HG03159 (cell line): Measurements from ENCODE around the gene KCTD10.
"Not testable (repeated sequence)": the region's sequence is repeated elsewhere in the genome, so short reads cannot be mapped to it uniquely, and the experiment has no call there.

Experiments used
- ATAC-seq: cut with Tn5 transposase; IDR thresholded peaks from one replicate; pipeline ENCODE4 v1.9.1; 2021; ENCODE audit warnings: mild to moderate bottlenecking, moderate library complexity; ENCODE audit not compliant: unreplicated experiment

Gene KCTD10

GRCh38 chr12:109423392-109423791 lies 53.7 kb downstream of the KCTD10 start:
- no peak for ATAC-seq

DNA sequence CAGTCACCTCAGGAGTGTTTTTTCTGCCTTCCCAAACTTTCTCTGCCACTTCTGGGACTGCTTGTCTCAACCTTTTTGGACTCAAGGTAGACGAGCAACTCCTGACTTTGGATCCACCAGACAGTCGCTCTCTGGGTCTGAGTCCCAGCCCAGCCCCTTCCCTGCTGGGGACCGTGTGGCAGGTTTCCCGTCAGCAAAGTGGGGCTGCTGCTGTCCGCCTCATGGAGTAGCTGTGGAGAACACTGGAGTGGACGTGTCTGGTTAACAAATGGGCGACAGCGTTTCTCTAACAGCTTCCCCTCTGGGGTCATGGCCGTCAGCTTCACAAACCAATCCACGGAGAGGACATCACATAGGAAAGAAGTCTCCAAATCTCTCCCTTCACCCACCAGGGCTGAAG lies 54.8 kb downstream of the KCTD10 start:
- ATAC-seq: no peak

DNA sequence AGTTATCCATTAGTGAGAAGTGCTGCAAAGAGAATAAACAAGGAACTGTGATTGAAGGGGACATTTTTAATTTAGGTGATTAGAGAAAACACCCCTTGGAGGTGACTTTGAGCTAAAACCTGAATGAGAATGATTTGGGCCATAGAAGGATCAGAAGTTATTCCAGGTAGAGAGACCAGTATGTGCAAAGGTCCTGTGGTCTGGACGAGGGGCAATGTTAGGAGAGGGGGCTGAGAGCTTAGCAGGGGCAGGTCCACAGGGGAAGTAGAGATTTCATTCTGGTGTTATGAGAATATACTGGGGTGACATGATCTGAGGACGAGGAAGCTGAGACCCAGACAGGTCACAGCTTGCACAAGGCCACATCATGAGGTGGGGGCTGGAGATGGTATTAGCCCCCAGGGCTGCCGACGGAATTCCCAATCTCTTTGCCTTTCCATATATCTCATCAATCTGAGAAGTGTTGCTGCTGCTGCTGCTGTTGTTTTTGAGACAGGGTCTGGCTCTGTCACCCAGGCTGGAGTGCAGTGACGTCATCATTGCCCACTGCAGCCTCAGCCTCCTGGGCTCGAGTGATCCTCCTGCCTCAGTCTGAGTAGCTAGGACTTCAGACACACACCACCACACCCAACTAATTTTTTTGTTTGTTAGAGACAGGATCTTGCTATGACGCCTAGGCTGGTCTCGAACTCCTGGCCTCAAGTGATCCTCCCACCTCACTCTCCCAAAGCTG lies 55.6 kb downstream of the KCTD10 start:
- no peak for ATAC-seq

DNA sequence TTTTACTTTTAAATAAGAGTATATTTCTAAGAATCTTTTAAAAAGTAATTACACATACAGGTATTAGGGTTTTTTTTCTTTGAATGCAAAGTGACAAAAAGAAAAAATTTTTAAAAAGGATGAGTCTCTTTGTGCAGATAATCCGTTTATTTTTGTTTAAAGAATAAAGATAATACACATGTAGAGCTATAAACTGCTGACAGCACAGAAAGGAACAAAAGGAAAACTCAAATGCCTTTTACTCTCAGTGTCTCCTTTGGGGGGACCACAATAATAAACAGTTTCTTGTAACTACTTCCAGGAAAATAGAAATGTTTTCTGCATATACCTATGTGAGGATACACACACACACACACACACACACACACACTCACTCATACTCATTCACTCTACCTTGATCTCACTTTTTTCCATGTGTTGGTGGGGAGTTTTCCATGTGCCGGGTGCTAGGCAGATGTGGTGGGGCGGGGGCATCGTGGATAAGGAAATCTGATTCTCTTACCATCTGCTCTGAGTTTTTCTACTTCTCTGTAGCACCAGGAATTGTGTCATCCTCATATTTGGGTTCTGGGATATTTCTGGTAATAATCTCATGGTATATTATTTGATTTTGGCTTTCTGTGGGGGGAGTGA lies 58.1 kb downstream of the KCTD10 start:
- no peak for ATAC-seq

GRCh38 chr12:109406147-109406546 lies 71.0 kb downstream of the KCTD10 start:
- not testable (repeated sequence) for ATAC-seq

- not testable (repeated sequence) for ATAC-seq
These were observed 72.3 kb downstream of the KCTD10 start for GRCh38 chr12:109404841-109405240.
